HepG2 (cell line): Measurements from ENCODE around the gene UBE2H. TPM values are rescaled to one million over a fixed set of nuclear protein-coding genes. Genes with fewer than 3 reads are reported as not detected.
A peak's percentile ranks its signal among the peaks of the same experiment; 100 is the strongest.

Experiments used
- CENPT ChIP-seq: sonication (generic); formaldehyde crosslinking; IDR thresholded peaks from 2 replicates; pipeline ENCODE4 v1.8.0; 2022; ENCODE audit warnings: low read depth, mild to moderate bottlenecking, moderate library complexity, missing genetic modification reagents
- GABPB1 ChIP-seq: IDR thresholded peaks from 2 replicates; pipeline ENCODE4 v1.6.1; 2016; ENCODE audit warnings: mild to moderate bottlenecking, missing genetic modification reagents, moderate library complexity, missing compliant biosample characterization
- KDM5B ChIP-seq: sonication (generic); formaldehyde crosslinking; IDR thresholded peaks from 2 replicates; pipeline ENCODE4 v1.4.0; 2020; ENCODE audit warnings: missing genetic modification reagents, mild to moderate bottlenecking, borderline replicate concordance
- MZF1 ChIP-seq: sonication (generic); formaldehyde crosslinking; IDR thresholded peaks from 2 replicates; pipeline ENCODE4 v1.8.1; 2023; ENCODE audit warnings: mild to moderate bottlenecking, missing genetic modification reagents, borderline replicate concordance
- NCOA1 ChIP-seq: sonication (generic); formaldehyde crosslinking; IDR thresholded peaks from 2 replicates; pipeline ENCODE4 v1.9.0; 2021; ENCODE audit warnings: missing genetic modification reagents
- SCMH1 ChIP-seq: sonication (generic); formaldehyde crosslinking; IDR thresholded peaks from 2 replicates; pipeline ENCODE4 v1.9.0; 2021; ENCODE audit warnings: missing genetic modification reagents, mild to moderate bottlenecking, borderline replicate concordance
- SMARCC2 ChIP-seq: fragments of 450-650 bp; IDR thresholded peaks from 2 replicates; pipeline ENCODE4 v1.6.1; 2017; ENCODE audit warnings: antibody characterized with exemption, mild to moderate bottlenecking
- SP1 ChIP-seq, 2 experiments: fragments of 450-650 bp in 1 of 2; sonication (generic) in 1 of 2; formaldehyde crosslinking in 1 of 2; IDR thresholded peaks; 2 replicates each; pipeline versions ENCODE4 v1.4.0 to v1.6.1; 2016 to 2020; ENCODE audit warnings: missing genetic modification reagents in 1 of 2
- SP4 ChIP-seq: sonication (generic); formaldehyde crosslinking; IDR thresholded peaks from 2 replicates; pipeline ENCODE4 v1.8.1; 2023; ENCODE audit warnings: mild to moderate bottlenecking, missing genetic modification reagents
- SRSF9 ChIP-seq: fragments of 200-400 bp; formaldehyde crosslinking; IDR thresholded peaks from 2 replicates; pipeline ENCODE4 v1.6.1; 2018; ENCODE audit warnings: borderline replicate concordance, mild to moderate bottlenecking, low read depth, low read length; ENCODE audit not compliant: insufficient read depth, poor library complexity, severe bottlenecking
- TEAD3 ChIP-seq: optimal IDR thresholded peaks from 2 replicates; pipeline ENCODE3; 2016; ENCODE audit warnings: borderline replicate concordance
- TFDP1 ChIP-seq: IDR thresholded peaks from 2 replicates; pipeline ENCODE4 v1.6.1; 2016; ENCODE audit warnings: missing compliant biosample characterization, missing genetic modification reagents, borderline replicate concordance
- TMF1 ChIP-seq: sonication (generic); formaldehyde crosslinking; IDR thresholded peaks from 2 replicates; pipeline ENCODE4 v1.8.1; 2022; ENCODE audit warnings: low read depth, missing genetic modification reagents
- TP53 ChIP-seq: sonication (generic); formaldehyde crosslinking; conservative IDR thresholded peaks from 2 replicates; pipeline ENCODE4 v1.4.0; 2020; ENCODE audit warnings: missing genetic modification reagents
- XRCC5 ChIP-seq: fragments of 200-400 bp; formaldehyde crosslinking; optimal IDR thresholded peaks from 2 replicates; pipeline ENCODE3; 2017; ENCODE audit warnings: mild to moderate bottlenecking, low read length
- ZBTB21 ChIP-seq: sonication (generic); formaldehyde crosslinking; IDR thresholded peaks from 2 replicates; pipeline ENCODE4 v1.4.0; 2020; ENCODE audit warnings: missing genetic modification reagents
- ZGPAT ChIP-seq: IDR thresholded peaks from 2 replicates; pipeline ENCODE4 v1.6.1; 2016; ENCODE audit warnings: mild to moderate bottlenecking
- ZNF234 ChIP-seq: sonication (generic); formaldehyde crosslinking; conservative IDR thresholded peaks from 2 replicates; pipeline ENCODE4 v1.5.1; 2020; ENCODE audit warnings: mild to moderate bottlenecking, missing genetic modification reagents
- ZNF276 ChIP-seq: sonication (generic); formaldehyde crosslinking; IDR thresholded peaks from 2 replicates; pipeline ENCODE4 v1.4.0; 2020; ENCODE audit warnings: mild to moderate bottlenecking, low read depth, missing genetic modification reagents
- ZNF317 ChIP-seq: sonication (generic); formaldehyde crosslinking; IDR thresholded peaks from 2 replicates; pipeline ENCODE4 v1.5.0; 2020; ENCODE audit warnings: mild to moderate bottlenecking, missing genetic modification reagents
- ZNF598 ChIP-seq: sonication (generic); formaldehyde crosslinking; IDR thresholded peaks from 2 replicates; pipeline ENCODE4 v1.5.1; 2020; ENCODE audit warnings: mild to moderate bottlenecking, missing genetic modification reagents, borderline replicate concordance
- ZNF674 ChIP-seq: sonication (generic); formaldehyde crosslinking; IDR thresholded peaks from 2 replicates; pipeline ENCODE4 v1.5.0; 2020; ENCODE audit warnings: low read depth, mild to moderate bottlenecking, missing genetic modification reagents
- ZNF737 ChIP-seq: sonication (generic); formaldehyde crosslinking; IDR thresholded peaks from 2 replicates; pipeline ENCODE4 v1.5.0; 2020; ENCODE audit warnings: missing genetic modification reagents, mild to moderate bottlenecking, borderline replicate concordance
- ZNF770 ChIP-seq: sonication (generic); formaldehyde crosslinking; IDR thresholded peaks from 2 replicates; pipeline ENCODE4 v1.5.0; 2020; ENCODE audit warnings: mild to moderate bottlenecking, missing genetic modification reagents
- polyA plus RNA-seq, 8 experiments: library from polyadenylated mRNA; depleted of rRNA in 3 of 8; stranded (reverse) in 7 of 8; unstranded in 1 of 8; fragments of >200 nt; fragmentation: Illumina TruSeq in 4 of 8; extraction: Trizol in 4 of 8; gene quantifications; 2 replicates each; pipeline versions ENCODE4 v1.2.1 to v1.2.3, GENCODE V29; 2011 to 2016; ENCODE audit warnings: low read depth in 4 of 8, missing spikeins in 1 of 8, mixed read lengths in 1 of 8; ENCODE audit not compliant: insufficient read depth in 1 of 8
- total RNA-seq, 5 experiments: library from RNA; depleted of rRNA; stranded (reverse); fragments of >200 nt; fragmentation: Illumina TruSeq; extraction: Trizol; gene quantifications; 2 replicates each; pipeline ENCODE4 v1.2.3, GENCODE V29; 2016; ENCODE audit warnings: low read depth in 1 of 5

The UBE2H gene
- total and polyA plus RNA-seq, 2 of the 13 experiments (the other 11 are each of a cell fraction or from before 2014, with no cell fraction given) = 15.5 to 40.1 TPM

- no peak for TF ChIP-seq SCMH1 (CRISPR knock-in tag)
- TF ChIP-seq ZBTB21 (CRISPR knock-in tag) = no peak
- TF ChIP-seq ZNF737 (CRISPR knock-in tag) = no peak
- TF ChIP-seq SRSF9 = no peak
- TF ChIP-seq KDM5B = 0 out of 2 replicates have a peak, but pooled peaks have one; percentile 1
- TF ChIP-seq SP4 (CRISPR knock-in tag) = no peak
- TF ChIP-seq CENPT (CRISPR knock-in tag) = no peak
- no peak for TF ChIP-seq ZGPAT (CRISPR knock-in tag)
- TF ChIP-seq GABPB1 = no peak
- no peak for TF ChIP-seq SP1 (IDR thresholded peaks at IDR 0.05)
- no peak for TF ChIP-seq SP1 (CRISPR knock-in tag; IDR thresholded peaks at IDR 0.05)
- TF ChIP-seq XRCC5 = peak; percentile 32
- no peak for TF ChIP-seq TFDP1
- TF ChIP-seq ZNF598 (CRISPR knock-in tag) = no peak
- no peak for TF ChIP-seq MZF1 (CRISPR knock-in tag)
- TF ChIP-seq SMARCC2 = no peak
- no peak for TF ChIP-seq ZNF674 (CRISPR knock-in tag)
- no peak for TF ChIP-seq ZNF276 (CRISPR knock-in tag)
- no peak for TF ChIP-seq NCOA1 (CRISPR knock-in tag)
- TF ChIP-seq TP53 = no peak
- no peak for TF ChIP-seq ZNF770 (CRISPR knock-in tag)
- TF ChIP-seq ZNF317 (CRISPR knock-in tag) = no peak
- no peak for TF ChIP-seq TEAD3
- TF ChIP-seq TMF1 = no peak
- no peak for TF ChIP-seq ZNF234
These were observed 122.8 kb downstream of the UBE2H start (continued) for GRCh38 chr7:129829737-129830631.
